ENCODE data around the gene PLA2G2C.

Gene PLA2G2C

GRCh38 chr1:20168564-20169491 is 17.5 kb downstream of the PLA2G2C start:
- Mint-ChIP-seq H3K36me3 (ENCODE audit: low read depth) (no peaks in the 10 kb centered on the region), H3K4me1 (ENCODE audit: low read depth) (peaks cover 29% of the 10 kb centered on the region)
- intact Hi-C loops (cut with micrococcal nuclease), result no loop called here

DNA sequence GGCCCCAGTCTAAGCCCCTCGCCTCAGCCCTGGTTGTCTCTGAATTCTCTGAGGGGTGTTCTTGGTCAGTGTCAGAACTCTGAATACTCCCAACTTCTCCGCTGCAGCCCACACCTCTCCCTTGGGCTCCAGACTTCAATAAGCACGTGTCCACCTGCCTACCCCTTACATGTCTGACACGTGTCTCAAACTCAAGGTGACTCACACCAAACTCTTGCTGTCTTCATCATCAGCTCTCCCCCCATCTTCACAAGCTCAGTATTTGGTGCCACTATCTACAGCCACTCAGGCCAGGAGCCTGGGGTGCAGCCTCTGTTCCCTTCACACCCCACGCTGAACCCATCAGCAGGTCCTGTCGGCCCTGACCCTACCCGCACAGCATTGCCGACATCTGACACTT is 19.2 kb downstream of the PLA2G2C start:
- Mint-ChIP-seq H3K27ac (no peak overlapping the region), H3K9me3 (peaks cover 30% of the 10 kb centered on the region), H3K27me3 (peaks cover 20% of the 10 kb centered on the region), H3K36me3 (ENCODE audit: low read depth) (peaks cover 5% of the 10 kb centered on the region), H3K4me3 (no peak overlapping the region), H3K4me1 (ENCODE audit: low read depth) (peaks cover 26% of the 10 kb centered on the region)
- intact Hi-C loops (cut with micrococcal nuclease), result no loop called here

More at GRCh38 chr1:20168564-20169491, 17.5 kb downstream of the PLA2G2C start:
- H3K9me3 Mint-ChIP-seq, result peaks cover 13% of the 10 kb centered on the region
- no peak overlapping the region for H3K27ac Mint-ChIP-seq
- peaks cover 24% of the 10 kb centered on the region for H3K27me3 Mint-ChIP-seq
- no peak overlapping the region for H3K4me3 Mint-ChIP-seq

- intact Hi-C loops (cut with micrococcal nuclease), result no loop called here
- peaks cover 6% of the 10 kb centered on the region for H3K36me3 Mint-ChIP-seq (ENCODE audit: low read depth)
- H3K27me3 Mint-ChIP-seq, result peaks cover 24% of the 10 kb centered on the region
- H3K27ac Mint-ChIP-seq, result no peak overlapping the region
- peaks cover 20% of the 10 kb centered on the region for H3K4me1 Mint-ChIP-seq (ENCODE audit: low read depth)
- H3K4me3 Mint-ChIP-seq, result no peak overlapping the region
- H3K9me3 Mint-ChIP-seq, result peaks cover 41% of the 10 kb centered on the region
Observed at GRCh38 chr1:20166051-20166450, 20.3 kb downstream of the PLA2G2C start.

DNA sequence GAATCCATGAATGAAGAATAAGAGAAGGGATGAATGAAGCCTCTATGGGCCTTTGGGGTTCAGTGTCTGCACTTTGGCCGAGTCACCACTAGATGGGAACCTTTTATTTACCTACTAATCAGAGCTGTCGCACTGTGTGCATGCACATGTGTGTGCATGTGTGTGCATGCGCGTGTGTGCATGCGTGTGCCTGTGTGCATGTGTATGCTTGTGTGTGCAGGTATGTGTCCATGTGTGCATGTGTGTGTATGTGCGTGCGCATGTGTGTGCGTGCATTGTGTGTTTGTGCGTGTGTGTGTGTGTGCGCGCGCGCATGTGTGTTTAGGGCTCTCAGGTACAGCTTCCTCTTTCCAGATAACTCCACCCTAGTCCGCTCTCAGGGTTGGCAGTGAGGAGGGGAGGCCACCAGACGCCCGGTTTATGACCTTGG is 20.8 kb downstream of the PLA2G2C start:
- Mint-ChIP-seq H3K27me3 (peaks cover 24% of the 10 kb centered on the region), H3K4me3 (no peak overlapping the region), H3K27ac (no peak overlapping the region), H3K9me3 (peaks cover 46% of the 10 kb centered on the region), H3K36me3 (ENCODE audit: low read depth) (peaks cover 6% of the 10 kb centered on the region), H3K4me1 (ENCODE audit: low read depth) (peaks cover 19% of the 10 kb centered on the region)
- intact Hi-C loops (cut with micrococcal nuclease), result no loop called here

DNA sequence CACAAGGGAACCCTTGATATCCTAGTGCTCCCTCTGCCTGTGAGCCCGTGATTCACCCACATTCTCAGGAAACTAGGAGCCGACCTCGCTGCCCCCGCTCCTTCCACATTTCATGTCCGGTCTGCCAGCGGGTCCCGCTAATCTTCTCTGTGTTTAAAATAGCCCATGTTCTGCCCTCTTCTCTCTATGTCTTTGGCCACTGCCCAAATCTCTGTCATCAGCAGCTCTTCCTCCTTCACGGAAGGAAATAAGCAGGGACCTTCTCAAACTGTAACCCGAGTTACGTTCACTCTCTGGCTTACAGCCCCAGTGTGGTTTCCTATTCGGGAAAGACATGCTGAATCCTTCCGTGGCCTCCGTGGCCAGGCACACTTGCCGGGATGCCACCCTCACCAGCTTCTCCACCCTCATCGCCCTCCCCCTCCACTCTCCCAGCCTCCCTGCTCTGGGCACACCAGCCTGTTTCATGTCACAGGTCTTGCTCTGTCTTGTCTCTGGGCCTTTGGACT is 21.6 kb downstream of the PLA2G2C start:
- peaks cover 54% of the 10 kb centered on the region for H3K9me3 Mint-ChIP-seq

DNA sequence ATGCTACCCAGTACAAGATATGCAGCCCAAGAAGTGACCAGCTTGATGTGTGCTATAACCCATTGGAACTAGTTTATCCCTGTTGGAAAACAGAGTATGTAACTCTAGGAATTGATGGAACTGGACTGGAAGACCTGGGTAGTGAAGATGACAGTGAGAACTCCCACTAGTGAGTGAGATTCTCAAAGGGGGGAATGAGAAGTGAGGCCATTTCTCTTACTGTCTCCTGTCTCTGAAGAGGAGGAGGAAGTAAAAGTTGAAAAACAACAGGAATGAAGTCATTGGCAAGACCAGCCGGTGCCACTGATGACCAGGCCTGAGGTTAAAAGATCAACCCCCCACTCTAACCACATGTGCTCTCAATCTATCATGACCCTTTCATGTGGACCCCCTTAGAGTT is 26.3 kb downstream of the PLA2G2C start:
- Mint-ChIP-seq H3K9me3 (peaks cover 80% of the 10 kb centered on the region), H3K36me3 (ENCODE audit: low read depth) (peaks cover 6% of the 10 kb centered on the region), H3K27ac (no peak overlapping the region), H3K27me3 (peaks cover 14% of the 10 kb centered on the region), H3K4me1 (ENCODE audit: low read depth) (peaks cover 6% of the 10 kb centered on the region), H3K4me3 (no peak overlapping the region)
- intact Hi-C loops (cut with micrococcal nuclease), result no loop called here

More for the DNA sequence above, 21.6 kb downstream of the PLA2G2C start:
- peaks cover 19% of the 10 kb centered on the region for H3K4me1 Mint-ChIP-seq (ENCODE audit: low read depth)
- intact Hi-C loops (cut with micrococcal nuclease), result no loop called here
- H3K4me3 Mint-ChIP-seq, result no peak overlapping the region
- H3K27ac Mint-ChIP-seq, result no peak overlapping the region
- H3K27me3 Mint-ChIP-seq, result peaks cover 24% of the 10 kb centered on the region
- H3K36me3 Mint-ChIP-seq (ENCODE audit: low read depth), result peaks cover 6% of the 10 kb centered on the region

DNA sequence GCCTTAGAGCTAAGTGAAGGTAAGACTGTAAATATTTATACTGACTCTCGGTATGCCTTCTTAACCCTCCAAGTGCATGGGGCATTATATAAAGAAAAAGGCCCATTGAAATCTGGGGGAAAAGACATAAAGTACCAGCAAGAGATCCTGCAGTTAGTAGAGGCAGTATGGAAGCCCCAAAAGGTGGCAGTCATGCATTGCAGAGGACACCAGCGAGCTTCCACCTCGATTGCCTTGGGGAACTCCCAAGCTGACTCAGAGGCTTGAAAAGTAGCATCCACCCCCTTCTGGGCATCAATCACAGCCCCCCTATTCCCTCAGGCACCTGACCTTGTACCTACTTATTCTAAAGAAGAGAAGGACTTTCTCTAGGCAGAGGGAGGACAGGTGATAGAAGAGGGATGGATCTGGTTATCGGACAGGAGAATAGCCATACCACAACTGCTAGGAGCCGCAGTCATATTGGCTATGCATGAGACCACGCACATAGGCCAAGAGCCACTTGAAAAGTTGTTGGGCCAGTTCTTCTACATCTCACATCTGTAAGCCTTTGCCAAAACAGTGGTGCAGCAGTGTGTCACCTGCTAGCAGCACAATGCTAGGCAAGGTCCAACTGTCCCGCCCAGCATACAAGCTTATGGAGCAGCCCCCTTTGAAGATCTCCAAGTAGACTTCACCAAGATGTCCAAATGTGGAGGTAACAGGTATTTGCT is 27.8 kb downstream of the PLA2G2C start:
- no peak overlapping the region for H3K4me3 Mint-ChIP-seq
- peaks cover 14% of the 10 kb centered on the region for H3K4me1 Mint-ChIP-seq (ENCODE audit: low read depth)
- intact Hi-C loops (cut with micrococcal nuclease), result no loop called here
- peaks cover 8% of the 10 kb centered on the region for H3K27me3 Mint-ChIP-seq
- H3K27ac Mint-ChIP-seq, result no peak overlapping the region
- peaks cover 6% of the 10 kb centered on the region for H3K36me3 Mint-ChIP-seq (ENCODE audit: low read depth)
- H3K9me3 Mint-ChIP-seq, result peaks cover 67% of the 10 kb centered on the region

- no peaks in the 10 kb centered on the region for H3K36me3 Mint-ChIP-seq (ENCODE audit: low read depth)
- peaks cover 28% of the 10 kb centered on the region for H3K4me1 Mint-ChIP-seq (ENCODE audit: low read depth)
- intact Hi-C loops (cut with micrococcal nuclease), result no loop called here
- H3K4me3 Mint-ChIP-seq, result no peak overlapping the region
- H3K27me3 Mint-ChIP-seq, result peaks cover 26% of the 10 kb centered on the region
- peak overlapping the region; percentile 78 for H3K27ac Mint-ChIP-seq
- peaks cover 25% of the 10 kb centered on the region for H3K9me3 Mint-ChIP-seq
Observed at GRCh38 chr1:20154301-20154831, 32.0 kb downstream of the PLA2G2C start.

- Mint-ChIP-seq H3K36me3 (ENCODE audit: low read depth) (no peaks in the 10 kb centered on the region), H3K27me3 (peaks cover 29% of the 10 kb centered on the region), H3K4me1 (ENCODE audit: low read depth) (peaks cover 28% of the 10 kb centered on the region), H3K4me3 (no peak overlapping the region), H3K9me3 (peaks cover 12% of the 10 kb centered on the region), H3K27ac (peak overlapping the region; percentile 78)
- intact Hi-C loops (cut with micrococcal nuclease), result loop anchor here (1.0 to 2.0 kb wide), 3 partner anchors 52 to 234 kb away; no protein-coding TSS in a partner anchor
Observed at GRCh38 chr1:20153000-20153418, 33.3 kb downstream of the PLA2G2C start.

- peak overlapping the region; percentile 78 for H3K27ac Mint-ChIP-seq
- H3K4me1 Mint-ChIP-seq (ENCODE audit: low read depth), result peaks cover 28% of the 10 kb centered on the region
- intact Hi-C loops (cut with micrococcal nuclease), result loop anchor here (1.0 to 2.0 kb wide), 3 partner anchors 51 to 234 kb away; no protein-coding TSS in a partner anchor
- H3K9me3 Mint-ChIP-seq, result peaks cover 7% of the 10 kb centered on the region
- peaks cover 31% of the 10 kb centered on the region for H3K27me3 Mint-ChIP-seq
- no peaks in the 10 kb centered on the region for H3K36me3 Mint-ChIP-seq (ENCODE audit: low read depth)
- no peak overlapping the region for H3K4me3 Mint-ChIP-seq
Observed at GRCh38 chr1:20152599-20152930, 33.8 kb downstream of the PLA2G2C start.

- Mint-ChIP-seq H3K4me1 (ENCODE audit: low read depth) (peaks cover 28% of the 10 kb centered on the region), H3K27me3 (peaks cover 29% of the 10 kb centered on the region), H3K36me3 (ENCODE audit: low read depth) (no peaks in the 10 kb centered on the region), H3K27ac (peak overlapping the region; percentile 78), H3K9me3 (peaks cover 2% of the 10 kb centered on the region), H3K4me3 (peak overlapping the region; percentile 50)
- intact Hi-C loops (cut with micrococcal nuclease), result loop anchor here (1.0 to 2.0 kb wide), 3 partner anchors 51 to 233 kb away; no protein-coding TSS in a partner anchor
Observed at GRCh38 chr1:20151906-20152598, 34.3 kb downstream of the PLA2G2C start.

- Mint-ChIP-seq H3K4me1 (ENCODE audit: low read depth) (peaks cover 28% of the 10 kb centered on the region), H3K36me3 (ENCODE audit: low read depth) (no peaks in the 10 kb centered on the region), H3K9me3 (no peaks in the 10 kb centered on the region), H3K27ac (no peak overlapping the region), H3K4me3 (no peak overlapping the region), H3K27me3 (peaks cover 30% of the 10 kb centered on the region)
- intact Hi-C loops (cut with micrococcal nuclease), result no loop called here
Observed at GRCh38 chr1:20150969-20151368, 35.3 kb downstream of the PLA2G2C start.

GRCh38 chr1:20150326-20150705 is 36.0 kb downstream of the PLA2G2C start:
- Mint-ChIP-seq H3K4me3 (no peak overlapping the region), H3K9me3 (no peaks in the 10 kb centered on the region), H3K27me3 (peaks cover 30% of the 10 kb centered on the region), H3K4me1 (ENCODE audit: low read depth) (peaks cover 28% of the 10 kb centered on the region), H3K36me3 (ENCODE audit: low read depth) (no peaks in the 10 kb centered on the region), H3K27ac (no peak overlapping the region)
- intact Hi-C loops (cut with micrococcal nuclease), result no loop called here

Measured in dendritic cell treated with granulocyte-macrophage colony-stimulating factor and Interleukin-4, amounts not matched to agents 40 ng/mL and 50 ng/mL, for 4 days (primary cell).